BJ (cell line): Measurements from ENCODE around the gene RAB20. TPM values are rescaled to one million over a fixed set of nuclear protein-coding genes. Genes with fewer than 3 reads are reported as not detected.

ENCODE experiments used
- CTCF ChIA-PET: fragments of 350-600 bp; formaldehyde crosslinking; extraction: SDS; loops from one replicate; lab custom pipeline; 2021; ENCODE audit warnings: antibody characterized with exemption, inconsistent platforms; lab: Yijun Ruan, JAX
- POLR2A ChIA-PET: fragments of 300-600 bp; sonication (Branson Sonifier 250); formaldehyde crosslinking; extraction: SDS; loops from one replicate; lab custom pipeline; 2021; ENCODE audit warnings: antibody characterized with exemption; lab: Charles Lee
- DNase-seq: peaks from one replicate; pipeline ENCODE4 v3.0.0-alpha.2; 2011; ENCODE audit warnings: low read depth
- H3K27me3 ChIP-seq: 2 replicates; pipeline ENCODE4 v1.6.0; 2011; ENCODE audit warnings: low read length; ENCODE audit not compliant: control insufficient read depth, insufficient read depth
- H3K36me3 ChIP-seq: 2 replicates; pipeline ENCODE4 v1.5.1; 2011; ENCODE audit warnings: low read length; ENCODE audit not compliant: control insufficient read depth, insufficient read depth
- H3K4me3 ChIP-seq: 2 replicates; pipeline ENCODE4 v1.5.1; 2011; ENCODE audit warnings: low read depth, mild to moderate bottlenecking, control low read depth, low read length
- CTCF ChIP-seq: IDR thresholded peaks from 2 replicates; pipeline ENCODE4 v1.5.1; 2011; ENCODE audit warnings: low read depth, mild to moderate bottlenecking, control low read depth, inconsistent platforms, low read length, moderate library complexity; ENCODE audit not compliant: insufficient read depth
- polyA plus RNA-seq: library from polyadenylated mRNA; depleted of rRNA; stranded (reverse); fragments of >200 nt; gene quantifications from 2 replicates; pipeline ENCODE4 v1.2.3, GENCODE V29; 2011

Gene RAB20
- polyA plus RNA-seq, 1 experiment = 4.9 TPM

GRCh38 chr13:110518226-110518525, 43.3 kb downstream of the RAB20 start:
- CTCF ChIA-PET = no interaction called here
- DNase-seq = no peak
- no peak for TF ChIP-seq CTCF
- Histone ChIP-seq H3K4me3 (no peak overlapping the region), H3K36me3 (peaks cover 6% of the 10 kb centered on the region), H3K27me3 (no peaks in the 10 kb centered on the region)
- POLR2A ChIA-PET = no interaction called here

- H3K36me3 ChIP-seq = peaks cover 8% of the 10 kb centered on the region
- H3K27me3 ChIP-seq = no peaks in the 10 kb centered on the region
- ChIA-PET POLR2A (no interaction called here), CTCF (interaction anchor here (1.1 kb wide), 1 partner anchor 15 kb away, joined by 3 read pairs; no protein-coding TSS in a partner anchor)
- no peak for DNase-seq
- TF ChIP-seq CTCF = no peak
- H3K4me3 ChIP-seq = no peak overlapping the region
Observed at GRCh38 chr13:110517505-110518225, 43.9 kb downstream of the RAB20 start.

- POLR2A ChIA-PET = no interaction called here
- DNase-seq = no peak
- CTCF ChIA-PET = no interaction called here
- Histone ChIP-seq H3K4me3 (no peak overlapping the region), H3K36me3 (peaks cover 16% of the 10 kb centered on the region), H3K27me3 (no peaks in the 10 kb centered on the region)
- no peak for TF ChIP-seq CTCF
Observed at GRCh38 chr13:110516500-110516899, 45.0 kb downstream of the RAB20 start.

- ChIA-PET POLR2A (no interaction called here), CTCF (no interaction called here)
- Histone ChIP-seq H3K27me3 (no peaks in the 10 kb centered on the region), H3K4me3 (no peak overlapping the region), H3K36me3 (peaks cover 32% of the 10 kb centered on the region)
- TF ChIP-seq CTCF = no peak
- DNase-seq = no peak
Observed at GRCh38 chr13:110512198-110512740, 49.3 kb downstream of the RAB20 start.

- Histone ChIP-seq H3K27me3 (no peaks in the 10 kb centered on the region), H3K36me3 (peaks cover 36% of the 10 kb centered on the region), H3K4me3 (no peak overlapping the region)
- ChIA-PET POLR2A (no interaction called here), CTCF (interaction anchor here (0.7 kb wide), 1 partner anchor 49 kb away, joined by 3 read pairs; no protein-coding TSS in a partner anchor)
- DNase-seq = no peak
- no peak for TF ChIP-seq CTCF
Observed at GRCh38 chr13:110511509-110512181, 49.9 kb downstream of the RAB20 start.
